Cardiac fibroblast (primary cell): ENCODE data around the gene TRIM25.

Experiments used
- DNase-seq, 2 donors: peaks; one replicate each; pipeline versions ENCODE4 v3.0.0 to v3.0.0-alpha.2; 2010; ENCODE audit warnings: low read depth in 2 of 2
- H3K4me3 ChIP-seq, 2 donors: replicated peaks in 1 of 2; 1 replicate in 1 of 2; 2 replicates in 1 of 2; pipeline ENCODE4 v1.5.1; 2011; ENCODE audit warnings: low read depth in 2 of 2, low read length in 2 of 2, mild to moderate bottlenecking in 2 of 2, moderate library complexity in 1 of 2
- CTCF ChIP-seq: IDR thresholded peaks from one replicate; pipeline ENCODE4 v1.5.1; 2011; ENCODE audit warnings: low read depth, mild to moderate bottlenecking, low read length, inconsistent platforms

Gene TRIM25

GRCh38 chr17:56914581-56915273, 878 bp upstream of the TRIM25 start:
- H3K4me3 ChIP-seq: peak overlapping the region; percentile 90 to 98
- TF ChIP-seq CTCF: no peak
- peak in 1 of 2 donors; percentile 53 for DNase-seq

GRCh38 chr17:56913353-56913866, 439 bp downstream of the TRIM25 start:
- peak in 1 of 2 donors; percentile 19 for DNase-seq
- H3K4me3 ChIP-seq: peak overlapping the region; percentile 90 to 98
- no peak for TF ChIP-seq CTCF

- no peak for DNase-seq
- H3K4me3 ChIP-seq: peak overlapping the region; percentile 90 to 98
- no peak for TF ChIP-seq CTCF
Observed at GRCh38 chr17:56913000-56913311, 893 bp downstream of the TRIM25 start.

GRCh38 chr17:56912105-56912999, 1.5 kb downstream of the TRIM25 start:
- no peak for TF ChIP-seq CTCF
- peak in 1 of 2 donors; percentile 22 for DNase-seq
- H3K4me3 ChIP-seq: peak overlapping the region; percentile 90 to 98

- no peak for TF ChIP-seq CTCF
- no peak overlapping the region for H3K4me3 ChIP-seq
Observed at GRCh38 chr17:56910509-56911235, 3.2 kb downstream of the TRIM25 start.

GRCh38 chr17:56909742-56910508, 3.9 kb downstream of the TRIM25 start:
- DNase-seq: no peak
- no peak overlapping the region for H3K4me3 ChIP-seq
- no peak for TF ChIP-seq CTCF

More at GRCh38 chr17:56910509-56911235, 3.2 kb downstream of the TRIM25 start:
- DNase-seq: no peak
